OCI-LY1 (cell line): Measurements from ENCODE around the gene CAPN10.

ENCODE experiments used
- H2AFZ ChIP-seq: fragments of 200-600 bp; sonication (generic), shearing (Covaris generic); 2 replicates; pipeline ENCODE4 v1.6.0; 2014; ENCODE audit warnings: antibody characterized with exemption, mild to moderate bottlenecking, low read length
- H3F3A ChIP-seq: fragments of 200-600 bp; sonication (generic), shearing (Covaris generic); 2 replicates; pipeline ENCODE4 v1.6.0; 2014; ENCODE audit warnings: mild to moderate bottlenecking, antibody characterized with exemption, low read length, moderate library complexity; ENCODE audit not compliant: insufficient read depth
- H3K27ac ChIP-seq: fragments of 200-600 bp; sonication (generic); 2 replicates; pipeline ENCODE4 v1.5.1; 2014; ENCODE audit warnings: low read length, mixed run types, mild to moderate bottlenecking, low read depth; ENCODE audit not compliant: poor library complexity, severe bottlenecking
- H3K27me3 ChIP-seq: fragments of 200-600 bp; sonication (generic); 2 replicates; pipeline ENCODE4 v1.6.0; 2014; ENCODE audit warnings: antibody characterized with exemption, mild to moderate bottlenecking, low read length, moderate library complexity; ENCODE audit not compliant: insufficient read depth
- H3K36me3 ChIP-seq: fragments of 200-600 bp; sonication (generic); 2 replicates; pipeline ENCODE4 v1.6.1; 2014; ENCODE audit warnings: mild to moderate bottlenecking, antibody characterized with exemption, low read length, moderate library complexity, mixed read lengths; ENCODE audit not compliant: insufficient read depth
- H3K4me1 ChIP-seq: fragments of 200-600 bp; sonication (generic); 2 replicates; pipeline ENCODE4 v1.5.1; 2014; ENCODE audit warnings: mild to moderate bottlenecking, low read length, moderate library complexity; ENCODE audit not compliant: insufficient read depth, severe bottlenecking
- H3K4me2 ChIP-seq: fragments of 200-600 bp; sonication (generic), shearing (Covaris generic); 2 replicates; pipeline ENCODE4 v1.6.1; 2014; ENCODE audit warnings: low read length
- H3K4me3 ChIP-seq: fragments of 200-600 bp; sonication (generic); 2 replicates; pipeline ENCODE4 v1.5.1; 2014; ENCODE audit warnings: low read length, low read depth, mild to moderate bottlenecking, mixed read lengths; ENCODE audit not compliant: poor library complexity, severe bottlenecking
- H3K79me2 ChIP-seq: fragments of 200-600 bp; shearing (Covaris generic); 2 replicates; pipeline ENCODE4 v1.6.1; 2016; ENCODE audit warnings: mixed run types, low read length, mixed read lengths; ENCODE audit not compliant: insufficient read depth
- H3K9ac ChIP-seq: fragments of 200-600 bp; sonication (generic), shearing (Covaris generic); 2 replicates; pipeline ENCODE4 v1.6.1; 2014; ENCODE audit warnings: mild to moderate bottlenecking, low read length, mixed read lengths
- H3K9me2 ChIP-seq: fragments of 200-600 bp; sonication (generic), shearing (Covaris generic); 2 replicates; pipeline ENCODE4 v1.6.1; 2014; ENCODE audit warnings: low read depth, mild to moderate bottlenecking, low read length, mixed read lengths
- H3K9me3 ChIP-seq: fragments of 200-600 bp; shearing (Covaris generic); 2 replicates; pipeline ENCODE4 v1.6.1; 2014; ENCODE audit warnings: low read length, mixed read lengths
- H4K20me1 ChIP-seq: fragments of 200-600 bp; sonication (generic), shearing (Covaris generic); 2 replicates; pipeline ENCODE4 v1.6.0; 2016; ENCODE audit warnings: mild to moderate bottlenecking, low read length; ENCODE audit not compliant: insufficient read depth
- EZH2 ChIP-seq: fragments of 200-600 bp; sonication (generic), shearing (Covaris generic); IDR thresholded peaks from 2 replicates; pipeline ENCODE4 v1.8.0; 2017; ENCODE audit warnings: borderline replicate concordance, mixed run types, mild to moderate bottlenecking, antibody characterized with exemption, low read length, moderate library complexity, mixed read lengths
- TF ChIP-seq, protein P1 (sequence below): fragments of 200-600 bp; sonication (generic), shearing (Covaris generic); IDR thresholded peaks from 2 replicates; pipeline ENCODE4 v1.5.1; 2017; ENCODE audit warnings: mild to moderate bottlenecking, antibody characterized with exemption, low read length, moderate library complexity, mixed read lengths

Gene CAPN10

DNA sequence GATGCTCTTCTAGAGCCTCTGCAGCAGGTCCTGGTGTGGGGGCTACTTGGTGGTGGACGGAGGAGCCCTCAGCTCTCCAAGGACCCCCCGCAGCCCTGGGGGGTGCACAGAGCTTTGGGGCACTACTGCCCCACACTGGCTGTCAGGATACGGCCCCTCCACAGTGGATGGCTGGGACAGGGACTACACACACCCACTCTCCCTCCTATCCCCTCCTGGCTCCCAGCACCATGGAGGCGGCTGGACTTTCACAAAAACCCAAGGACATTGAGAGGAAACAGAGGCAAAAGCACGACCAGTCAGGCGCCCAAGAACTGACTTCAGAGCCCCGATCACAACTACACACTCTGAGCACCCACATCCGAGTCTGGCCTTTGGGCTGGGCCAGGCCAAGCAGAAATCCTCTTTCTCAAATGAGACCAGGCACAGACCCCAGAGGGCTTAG is 51.4 kb downstream of the CAPN10 start:
- H3K4me3 ChIP-seq, result no peak overlapping the region
- H3K27me3 ChIP-seq, result no peaks in the 10 kb centered on the region

DNA sequence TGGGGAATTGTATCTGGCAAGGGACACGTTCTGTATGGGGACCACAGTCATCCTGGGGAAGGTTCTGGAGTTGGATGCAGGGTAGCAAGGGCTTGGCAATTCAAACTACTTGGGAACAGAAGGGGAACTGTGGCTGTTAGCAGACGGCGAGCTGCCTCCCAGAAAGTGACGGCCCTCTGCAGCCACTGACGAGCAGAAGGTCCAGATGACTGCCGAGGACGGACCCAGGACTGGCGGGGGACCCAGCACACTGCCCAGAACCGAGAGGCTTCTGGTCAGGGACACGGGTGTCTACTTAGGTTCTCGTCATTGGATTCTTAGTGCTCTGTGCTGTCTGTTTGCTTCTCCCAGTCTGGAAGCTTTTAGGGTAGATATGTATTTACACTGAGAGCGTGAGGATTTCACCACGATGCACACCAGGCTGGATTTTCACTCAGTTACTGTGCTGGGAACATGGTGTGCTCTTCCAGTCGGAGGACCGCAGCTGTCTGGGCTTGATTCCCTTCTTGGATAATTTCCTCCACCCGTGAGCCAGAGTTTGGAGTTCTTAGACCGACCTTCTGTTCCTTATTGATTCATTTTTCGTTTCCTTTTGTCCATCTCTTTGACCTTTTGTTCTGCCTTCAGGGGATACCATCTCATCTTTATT is 52.1 kb downstream of the CAPN10 start:
- H3K36me3 ChIP-seq, result no peaks in the 10 kb centered on the region
- TF ChIP-seq, protein P1, sequence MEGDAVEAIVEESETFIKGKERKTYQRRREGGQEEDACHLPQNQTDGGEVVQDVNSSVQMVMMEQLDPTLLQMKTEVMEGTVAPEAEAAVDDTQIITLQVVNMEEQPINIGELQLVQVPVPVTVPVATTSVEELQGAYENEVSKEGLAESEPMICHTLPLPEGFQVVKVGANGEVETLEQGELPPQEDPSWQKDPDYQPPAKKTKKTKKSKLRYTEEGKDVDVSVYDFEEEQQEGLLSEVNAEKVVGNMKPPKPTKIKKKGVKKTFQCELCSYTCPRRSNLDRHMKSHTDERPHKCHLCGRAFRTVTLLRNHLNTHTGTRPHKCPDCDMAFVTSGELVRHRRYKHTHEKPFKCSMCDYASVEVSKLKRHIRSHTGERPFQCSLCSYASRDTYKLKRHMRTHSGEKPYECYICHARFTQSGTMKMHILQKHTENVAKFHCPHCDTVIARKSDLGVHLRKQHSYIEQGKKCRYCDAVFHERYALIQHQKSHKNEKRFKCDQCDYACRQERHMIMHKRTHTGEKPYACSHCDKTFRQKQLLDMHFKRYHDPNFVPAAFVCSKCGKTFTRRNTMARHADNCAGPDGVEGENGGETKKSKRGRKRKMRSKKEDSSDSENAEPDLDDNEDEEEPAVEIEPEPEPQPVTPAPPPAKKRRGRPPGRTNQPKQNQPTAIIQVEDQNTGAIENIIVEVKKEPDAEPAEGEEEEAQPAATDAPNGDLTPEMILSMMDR, result no peak
- no peak for TF ChIP-seq EZH2
- no peaks in the 10 kb centered on the region for H3F3A ChIP-seq
- H3K9me3 ChIP-seq, result no peaks in the 10 kb centered on the region
- no peaks in the 10 kb centered on the region for H4K20me1 ChIP-seq
- no peaks in the 10 kb centered on the region for H3K9me2 ChIP-seq
- no peak overlapping the region for H3K27ac ChIP-seq
- no peak overlapping the region for H2AFZ ChIP-seq
- no peak overlapping the region for H3K4me2 ChIP-seq
- no peaks in the 10 kb centered on the region for H3K79me2 ChIP-seq
- no peak overlapping the region for H3K9ac ChIP-seq
- H3K27me3 ChIP-seq, result no peaks in the 10 kb centered on the region
- H3K4me3 ChIP-seq, result no peak overlapping the region
- no peaks in the 10 kb centered on the region for H3K4me1 ChIP-seq

More for the DNA sequence above, 51.4 kb downstream of the CAPN10 start:
- Histone ChIP-seq H3F3A (no peaks in the 10 kb centered on the region), H3K4me1 (no peaks in the 10 kb centered on the region), H3K9me3 (no peaks in the 10 kb centered on the region), H3K36me3 (no peaks in the 10 kb centered on the region), H3K9ac (no peak overlapping the region), H4K20me1 (no peaks in the 10 kb centered on the region), H3K4me2 (no peak overlapping the region), H3K79me2 (no peaks in the 10 kb centered on the region), H3K27ac (no peak overlapping the region), H3K9me2 (no peaks in the 10 kb centered on the region), H2AFZ (no peak overlapping the region)
- TF ChIP-seq, protein P1, result no peak
- TF ChIP-seq EZH2, result no peak

DNA sequence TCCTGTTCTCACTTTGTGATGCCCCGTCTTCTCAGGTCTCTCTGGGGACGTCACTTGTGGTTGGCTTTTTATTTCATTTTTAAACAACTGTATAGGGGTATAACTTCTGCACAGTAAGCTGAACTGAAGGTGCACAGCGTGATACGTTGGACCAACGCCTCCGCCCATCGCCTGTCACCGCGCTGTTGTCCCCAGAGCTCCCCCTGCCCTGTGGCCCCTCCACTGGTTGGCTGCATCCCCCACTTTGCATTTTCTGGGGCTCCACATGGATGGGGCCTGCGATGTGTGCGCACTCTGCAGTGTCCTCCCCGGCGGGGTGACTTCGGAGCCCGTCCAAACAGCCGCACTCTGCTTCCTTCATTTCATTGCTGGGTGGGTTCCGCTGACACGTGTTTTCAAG is 53.0 kb downstream of the CAPN10 start:
- Histone ChIP-seq H2AFZ (no peak overlapping the region), H3K27me3 (no peaks in the 10 kb centered on the region), H3K4me2 (no peak overlapping the region), H3K79me2 (no peaks in the 10 kb centered on the region), H3K27ac (no peak overlapping the region), H3K9me2 (no peaks in the 10 kb centered on the region), H3K36me3 (no peaks in the 10 kb centered on the region), H3K9ac (no peak overlapping the region), H3F3A (no peaks in the 10 kb centered on the region), H3K4me1 (no peaks in the 10 kb centered on the region), H3K4me3 (no peak overlapping the region), H3K9me3 (no peaks in the 10 kb centered on the region), H4K20me1 (no peaks in the 10 kb centered on the region)
- TF ChIP-seq, protein P1, result no peak
- TF ChIP-seq EZH2, result no peak
